G401 (cell line): ENCODE measurements around the gene APOB. TPM values are rescaled to one million over a fixed set of nuclear protein-coding genes. Genes with fewer than 3 reads are reported as not detected.

ENCODE experiments used
- DNase-seq: peaks from one replicate; pipeline ENCODE4 v3.0.0-alpha.2; 2015; ENCODE audit warnings: low spot score
- in situ Hi-C: cut with HindIII; loops from 2 replicates; pipeline ENCODE4 v1.10.0; 2016; ENCODE audit warnings: low sequenced_read_pairs, mixed read lengths
- total RNA-seq: library from RNA; depleted of rRNA; stranded (reverse); fragments of >200 nt; shearing (Covaris generic); gene quantifications from 2 replicates; pipeline ENCODE4 v1.2.3, GENCODE V29; 2014

Gene APOB
- total RNA-seq, 1 experiment from 2014 or later = not detected

DNA sequence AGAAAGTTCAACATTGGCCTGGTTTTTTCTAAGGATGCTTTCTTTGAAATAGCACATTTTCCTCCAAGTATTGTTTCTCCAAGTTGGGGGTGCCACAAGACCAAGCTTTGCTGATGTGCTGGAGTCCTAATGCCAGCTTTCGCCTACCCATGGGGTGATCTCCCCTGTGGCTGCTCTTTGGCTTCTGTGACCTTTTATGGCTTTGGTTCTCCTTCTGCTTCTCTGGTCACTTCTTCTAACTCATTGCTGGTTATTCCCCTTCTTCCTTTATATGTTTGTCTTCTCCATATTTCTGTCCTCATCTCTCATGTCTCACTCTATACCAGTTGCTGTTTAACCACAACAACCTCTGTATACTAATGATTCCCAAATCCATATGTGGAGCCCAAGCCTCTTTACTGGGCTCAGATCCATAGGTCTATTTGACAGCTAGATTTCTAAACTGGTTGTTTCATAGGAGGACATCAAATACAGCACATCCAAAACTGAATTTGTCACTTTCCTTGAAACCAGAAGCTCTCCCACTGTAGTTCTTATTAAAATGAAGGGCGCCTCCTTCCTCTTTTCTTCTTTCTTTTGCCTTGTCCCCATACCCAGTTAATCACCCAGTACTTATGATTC is 23.1 kb downstream of the APOB start:
- DNase-seq = no peak
- in situ Hi-C loops = no loop called here

DNA sequence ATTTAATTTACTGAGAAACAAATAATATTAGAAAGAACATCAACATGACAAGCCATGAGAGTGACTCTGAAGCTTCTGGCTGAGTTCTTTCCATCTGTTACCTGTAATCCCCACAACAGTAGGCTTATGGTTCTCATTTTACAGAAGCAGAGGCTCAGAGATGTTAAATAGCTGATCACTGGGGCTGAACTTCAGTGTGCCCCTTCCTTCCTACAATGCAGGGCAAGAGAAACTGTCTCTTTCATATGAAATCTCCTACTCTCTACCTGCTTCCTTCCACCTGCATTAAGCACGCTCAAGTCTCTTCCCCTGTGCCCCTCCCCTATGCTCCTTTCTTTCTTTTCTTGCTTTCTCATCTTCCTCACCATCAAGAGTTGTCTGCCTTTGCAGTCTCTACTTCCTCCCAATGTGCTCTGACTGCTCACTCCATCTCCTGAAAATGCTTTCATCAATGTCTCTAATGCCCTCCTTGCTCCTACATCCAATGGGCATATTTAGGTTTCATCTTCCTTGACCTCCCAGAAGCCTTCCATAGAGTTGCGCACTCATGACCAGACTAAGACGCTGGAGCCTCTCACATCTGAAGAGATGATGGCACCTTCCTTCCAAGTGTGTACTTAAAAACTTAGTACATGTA is 23.7 kb downstream of the APOB start:
- no peak for DNase-seq
- in situ Hi-C loops = no loop called here

GRCh38 chr2:21019678-21020021 is 24.2 kb downstream of the APOB start:
- in situ Hi-C loops = no loop called here
- no peak for DNase-seq

GRCh38 chr2:21019000-21019677 is 24.7 kb downstream of the APOB start:
- DNase-seq = no peak
- in situ Hi-C loops = no loop called here

- DNase-seq = no peak
- in situ Hi-C loops = no loop called here
Observed at GRCh38 chr2:21018290-21018689, 25.6 kb downstream of the APOB start.

DNA sequence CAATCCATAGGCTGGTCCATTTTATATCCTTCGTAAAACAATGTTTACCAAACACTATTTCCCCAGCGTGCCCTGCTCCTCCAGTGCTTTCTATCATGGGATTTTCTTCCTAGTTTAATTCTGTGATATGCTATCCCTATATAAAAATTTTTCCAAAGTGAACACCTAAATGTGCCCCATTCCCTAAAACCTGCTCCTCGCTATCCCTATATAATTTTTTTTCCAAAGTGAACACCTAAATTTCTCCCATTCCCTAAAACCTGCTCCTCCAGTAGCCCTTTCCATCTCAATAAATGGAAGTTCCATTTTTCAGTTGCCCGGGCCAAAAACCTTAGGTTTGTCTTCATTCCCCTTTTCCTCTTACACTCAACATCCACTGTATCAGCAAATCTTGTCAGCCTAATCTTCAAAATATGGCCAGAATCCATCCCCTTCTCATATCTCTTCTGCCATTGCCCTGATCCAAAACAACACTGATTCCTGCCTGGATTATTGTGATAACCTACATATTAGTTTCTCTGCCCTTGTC is 26.1 kb downstream of the APOB start:
- in situ Hi-C loops = no loop called here
- DNase-seq = no peak

GRCh38 chr2:21015281-21015645 is 28.6 kb downstream of the APOB start:
- in situ Hi-C loops = no loop called here
- DNase-seq = no peak

DNA sequence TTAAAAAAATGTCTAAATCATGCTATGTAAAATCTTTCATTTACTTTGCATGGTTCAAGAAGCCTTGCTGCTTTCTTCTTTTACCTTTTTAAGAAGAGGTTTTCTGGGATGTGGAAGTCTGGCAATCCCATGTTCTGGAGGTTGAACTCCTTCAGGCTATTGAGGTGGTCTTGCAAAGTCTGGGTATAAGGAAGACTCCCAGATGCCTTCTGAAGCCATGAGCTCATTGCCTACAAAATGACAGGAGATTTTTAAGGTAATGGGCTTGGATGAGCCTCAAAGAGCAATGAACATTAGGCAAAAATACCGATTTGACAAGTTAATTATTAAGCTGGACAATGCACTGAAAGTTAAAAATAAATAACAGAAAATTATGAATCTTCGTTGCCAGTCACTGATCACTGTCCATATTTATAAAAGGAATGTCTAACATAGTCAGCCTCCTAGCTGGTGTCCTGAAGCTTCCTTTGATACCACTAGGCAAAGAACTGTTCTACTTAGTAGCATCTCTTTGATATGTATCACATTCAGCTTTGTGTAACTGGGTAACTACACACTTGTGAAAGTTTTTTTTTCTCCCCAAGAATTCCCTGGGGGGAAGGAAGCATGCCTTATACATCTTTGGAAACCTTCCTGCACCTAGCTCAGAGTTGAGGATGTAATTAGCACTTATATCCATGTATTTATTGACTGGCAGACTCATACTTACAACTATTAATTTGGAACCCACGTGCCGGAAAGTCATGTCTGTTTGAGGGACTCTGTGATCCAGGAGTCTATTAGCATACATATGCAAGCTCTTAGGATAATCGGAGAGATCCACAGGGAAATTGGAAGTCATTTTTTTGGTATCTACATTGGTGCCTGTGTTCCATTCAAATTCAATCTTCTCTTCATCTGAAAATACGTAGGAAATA is 29.3 kb downstream of the APOB start:
- in situ Hi-C loops = no loop called here
- no peak for DNase-seq

DNA sequence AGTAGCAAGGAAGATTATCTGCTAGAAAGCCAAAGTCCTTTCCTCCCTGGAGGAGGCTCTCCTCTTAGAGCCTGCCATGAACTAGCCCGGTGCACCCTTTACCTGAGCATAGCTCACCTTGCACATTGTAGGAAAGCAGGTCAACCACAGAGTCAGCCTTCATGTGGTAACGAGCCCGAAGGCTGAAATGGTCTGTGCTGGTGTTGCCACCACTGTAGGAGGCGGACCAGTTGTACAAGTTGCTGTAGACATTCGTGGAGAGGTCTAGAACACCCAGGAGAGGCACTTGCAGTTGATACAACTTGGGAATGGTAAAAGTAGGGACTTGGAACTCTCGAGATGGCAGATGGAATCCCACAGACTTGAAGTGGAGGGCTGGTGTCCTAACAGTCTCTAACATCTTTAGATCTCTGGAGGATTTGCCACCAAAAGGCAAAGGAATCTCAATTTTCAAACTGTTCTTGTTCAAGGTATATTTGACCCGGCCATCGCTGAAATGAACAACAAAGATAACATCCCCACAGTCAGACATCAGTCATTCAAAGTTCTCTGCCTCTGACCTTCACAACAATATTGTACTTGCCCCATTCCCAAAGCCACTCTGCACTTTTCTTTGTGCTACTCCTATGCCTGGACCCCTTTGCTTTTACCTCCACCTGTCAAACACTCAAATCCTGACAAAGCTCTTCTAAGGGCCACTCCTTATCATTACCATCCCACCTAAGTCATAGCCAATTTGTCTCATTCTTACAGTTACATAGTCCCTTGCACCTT is 30.6 kb downstream of the APOB start:
- DNase-seq = no peak
- in situ Hi-C loops = no loop called here

GRCh38 chr2:21012557-21012937 is 31.3 kb downstream of the APOB start:
- no peak for DNase-seq

DNA sequence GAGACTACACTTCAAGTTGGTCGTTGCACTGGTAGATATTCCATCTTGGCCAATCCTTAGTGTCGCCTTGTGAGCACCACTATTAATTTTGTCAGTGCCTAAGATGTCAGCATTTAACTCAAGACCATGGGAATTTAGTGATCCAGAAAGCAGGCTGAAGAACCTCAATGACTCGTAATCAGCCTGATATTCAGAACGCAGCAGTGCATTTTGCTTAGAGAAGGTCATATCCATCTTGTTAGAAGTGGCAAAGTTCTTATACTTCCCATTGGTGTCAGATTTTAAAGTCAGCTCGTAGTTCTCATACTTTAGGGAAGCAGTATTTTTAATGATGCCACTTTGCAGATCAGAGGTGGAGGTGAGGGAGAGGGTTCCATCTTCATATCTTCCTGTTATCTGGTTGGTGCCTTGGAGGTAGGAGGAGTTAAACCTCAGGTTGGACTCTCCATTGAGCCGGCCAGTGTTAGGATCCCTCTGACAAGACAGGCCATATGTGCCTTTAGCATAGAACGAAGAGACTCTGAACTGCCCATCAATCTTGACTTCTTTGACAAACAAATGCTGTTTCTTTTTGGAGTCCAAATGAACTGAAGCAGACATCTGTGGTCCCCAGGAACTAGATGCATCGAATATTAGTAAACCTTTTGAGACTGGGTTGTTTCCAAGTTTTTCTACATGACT is 31.9 kb downstream of the APOB start:
- in situ Hi-C loops = no loop called here
- no peak for DNase-seq

More at GRCh38 chr2:21012557-21012937, 31.3 kb downstream of the APOB start:
- in situ Hi-C loops = no loop called here

GRCh38 chr2:21011453-21011852 is 32.4 kb downstream of the APOB start:
- in situ Hi-C loops = no loop called here

DNA sequence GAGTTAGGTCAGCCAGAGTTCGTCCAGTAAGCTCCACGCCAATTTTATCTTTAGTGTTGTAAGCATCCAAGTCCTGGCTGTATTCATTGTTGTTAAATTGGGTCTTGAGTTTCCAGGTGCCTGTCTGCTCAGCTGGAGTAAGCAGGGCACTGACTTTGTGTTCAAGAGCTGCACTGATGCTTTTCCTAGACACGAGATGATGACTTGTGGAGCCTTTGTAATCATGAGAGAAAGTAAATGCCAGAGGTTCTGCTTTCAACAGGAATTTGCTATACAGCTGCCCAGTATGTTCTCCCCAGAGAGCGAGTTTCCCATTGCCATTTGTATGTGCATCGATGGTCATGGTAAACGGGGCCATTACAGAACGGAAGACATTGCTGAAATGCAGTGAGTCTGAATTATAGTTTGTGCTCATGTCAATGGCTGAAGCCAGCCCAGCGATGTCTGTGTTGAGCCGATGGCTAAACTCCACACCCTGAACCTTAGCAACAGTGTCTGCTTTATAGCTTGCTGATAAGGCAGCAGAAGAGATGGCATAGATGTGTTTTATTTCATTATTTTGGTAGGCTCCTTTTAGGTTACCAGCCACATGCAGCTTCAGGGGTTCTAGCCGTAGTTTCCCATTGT is 32.9 kb downstream of the APOB start:
- no peak for DNase-seq
- in situ Hi-C loops = no loop called here

More at GRCh38 chr2:21011453-21011852, 32.4 kb downstream of the APOB start:
- DNase-seq = no peak

- in situ Hi-C loops = no loop called here
Observed at GRCh38 chr2:21009662-21010225, 34.1 kb downstream of the APOB start.

DNA sequence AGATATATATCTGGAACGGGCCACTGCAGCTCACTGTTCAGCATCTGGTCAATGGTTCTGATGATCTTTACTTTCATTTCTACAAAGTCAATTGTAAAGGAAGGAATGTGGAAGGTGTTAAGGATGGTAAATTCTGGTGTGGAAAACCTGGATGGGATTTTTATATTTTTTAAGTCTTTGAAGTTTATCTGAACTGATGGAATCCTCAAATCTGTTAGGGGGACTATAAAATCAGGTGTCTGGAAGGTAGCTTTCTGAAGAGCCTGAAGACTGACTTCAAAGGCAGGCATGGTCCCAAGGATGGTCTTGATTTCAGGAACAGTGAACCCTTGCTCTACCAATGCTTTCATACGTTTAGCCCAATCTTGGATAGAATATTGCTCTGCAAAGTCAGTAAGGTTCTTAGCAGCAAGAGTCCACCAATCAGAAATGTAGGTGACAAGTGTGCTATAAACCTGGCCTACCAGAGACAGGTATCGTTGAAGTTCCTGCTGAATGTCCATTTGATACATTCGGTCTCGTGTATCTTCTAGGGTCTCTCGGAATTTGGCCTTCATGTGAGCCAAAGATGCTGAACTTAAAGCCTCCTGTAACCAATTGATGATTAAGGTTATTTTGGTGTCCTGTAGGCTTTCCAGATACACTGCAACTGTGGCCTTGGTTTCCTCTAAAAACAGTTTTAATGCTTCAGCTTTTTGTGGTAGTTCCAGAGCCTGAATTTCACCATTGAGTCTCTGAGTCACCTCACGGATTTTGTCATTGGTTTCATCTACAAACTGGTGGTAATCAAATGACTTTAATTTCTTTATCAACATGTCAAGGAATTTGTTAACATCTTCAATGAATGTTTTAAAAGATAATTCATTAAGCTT is 34.8 kb downstream of the APOB start:
- in situ Hi-C loops = no loop called here

More at GRCh38 chr2:21009662-21010225, 34.1 kb downstream of the APOB start:
- DNase-seq = no peak

GRCh38 chr2:21008014-21008789 is 35.7 kb downstream of the APOB start:
- in situ Hi-C loops = no loop called here
- no peak for DNase-seq

More for the DNA sequence above, 34.8 kb downstream of the APOB start:
- no peak for DNase-seq
